Natural killer cell treated with Interleukin-12 subunit alpha and Interleukin-12 subunit beta and Interleukin-15 and Interleukin-18, amount 100 ng/mL, for 72 hours (primary cell): ENCODE data around the gene CDHR3. TPM values are rescaled to one million over a fixed set of nuclear protein-coding genes. Genes with fewer than 3 reads are reported as not detected.

ENCODE experiments used
- ATAC-seq, 2 donors: fragments of 150-1000 bp; cut with Tn5 transposase in 1 of 2; sonication (Bioruptor Pico), chemical (Tn5 transposase) in 1 of 2; 2 replicates each; pipeline ENCODE4 v1.10.0; 2021
- DNase-seq: peaks from one replicate; pipeline ENCODE4 v3.0.0; 2022; ENCODE audit warnings: low spot score
- H3K27ac Mint-ChIP-seq, 2 donors: 1 replicate in 1 of 2; 2 replicates in 1 of 2; pipeline ENCODE4 v1.8.0; 2022; ENCODE audit warnings: mixed read lengths in 2 of 2, mild to moderate bottlenecking in 1 of 2, moderate library complexity in 1 of 2
- H3K27me3 Mint-ChIP-seq, 2 donors: 1 replicate in 1 of 2; 2 replicates in 1 of 2; pipeline ENCODE4 v1.8.0; 2022; ENCODE audit warnings: mixed read lengths in 2 of 2
- H3K36me3 Mint-ChIP-seq: one replicate; pipeline ENCODE4 v1.8.0; 2022; ENCODE audit warnings: mixed read lengths
- H3K4me1 Mint-ChIP-seq, 2 donors: 1 replicate in 1 of 2; 2 replicates in 1 of 2; pipeline ENCODE4 v1.8.0; 2022; ENCODE audit warnings: low read depth in 2 of 2, mixed read lengths in 2 of 2, mild to moderate bottlenecking in 1 of 2
- H3K4me3 Mint-ChIP-seq: one replicate; pipeline ENCODE4 v1.8.0; 2022; ENCODE audit warnings: mixed read lengths
- H3K9me3 Mint-ChIP-seq: 2 replicates; pipeline ENCODE4 v1.8.0; 2022; ENCODE audit warnings: mixed read lengths
- total RNA-seq, 2 donors: library from RNA; stranded (reverse); gene quantifications; one replicate each; pipeline ENCODE4 v1.2.3, GENCODE V29; 2022

Gene CDHR3
- total RNA-seq, 2 donors from 2014 or later = not detected

- Mint-ChIP-seq H3K9me3 (no peaks in the 10 kb centered on the region), H3K27ac (no peak overlapping the region), H3K4me1 (peaks cover 28 to 29% of the 10 kb centered on the region in 2 donors), H3K27me3 (peaks cover 19 to 23% of the 10 kb centered on the region in 2 donors), H3K36me3 (no peaks in the 10 kb centered on the region), H3K4me3 (no peak overlapping the region)
- DNase-seq (no peak), ATAC-seq (no peak)
Measured at GRCh38 chr7:106067678-106068077, 104.6 kb downstream of the CDHR3 start.

- no peak for ATAC-seq
Measured at GRCh38 chr7:106068538-106068961, 105.5 kb downstream of the CDHR3 start.

GRCh38 chr7:106068986-106069385, 105.9 kb downstream of the CDHR3 start:
- DNase-seq (no peak), ATAC-seq (no peak)
- Mint-ChIP-seq H3K36me3 (no peaks in the 10 kb centered on the region), H3K27ac (no peak overlapping the region), H3K4me1 (peaks cover 27 to 33% of the 10 kb centered on the region in 2 donors), H3K9me3 (no peaks in the 10 kb centered on the region), H3K27me3 (peaks cover 19 to 23% of the 10 kb centered on the region in 2 donors), H3K4me3 (no peak overlapping the region)

More at GRCh38 chr7:106068538-106068961, 105.5 kb downstream of the CDHR3 start:
- no peak for DNase-seq
- H3K9me3 Mint-ChIP-seq = no peaks in the 10 kb centered on the region
- no peak overlapping the region for H3K4me3 Mint-ChIP-seq
- peaks cover 15 to 23% of the 10 kb centered on the region in 2 donors for H3K27me3 Mint-ChIP-seq
- peaks cover 24 to 29% of the 10 kb centered on the region in 2 donors for H3K4me1 Mint-ChIP-seq
- H3K27ac Mint-ChIP-seq = no peak overlapping the region
- H3K36me3 Mint-ChIP-seq = no peaks in the 10 kb centered on the region

- Mint-ChIP-seq H3K4me3 (no peak overlapping the region), H3K27ac (no peak overlapping the region), H3K36me3 (no peaks in the 10 kb centered on the region), H3K27me3 (peaks cover 20 to 23% of the 10 kb centered on the region in 2 donors), H3K4me1 (peaks cover 31 to 34% of the 10 kb centered on the region in 2 donors), H3K9me3 (no peaks in the 10 kb centered on the region)
- DNase-seq = no peak
- no peak for ATAC-seq
Measured at GRCh38 chr7:106069471-106070200, 106.6 kb downstream of the CDHR3 start.

- DNase-seq (no peak), ATAC-seq (no peak)
- Mint-ChIP-seq H3K9me3 (no peaks in the 10 kb centered on the region), H3K36me3 (no peaks in the 10 kb centered on the region), H3K27me3 (peaks cover 20 to 23% of the 10 kb centered on the region in 2 donors), H3K4me3 (no peak overlapping the region), H3K4me1 (peaks cover 32 to 34% of the 10 kb centered on the region in 2 donors), H3K27ac (no peak overlapping the region)
Measured at GRCh38 chr7:106070201-106070551, 107.1 kb downstream of the CDHR3 start.

GRCh38 chr7:106070567-106071254, 107.6 kb downstream of the CDHR3 start:
- Mint-ChIP-seq H3K4me1 (peaks cover 32 to 34% of the 10 kb centered on the region in 2 donors), H3K9me3 (no peaks in the 10 kb centered on the region), H3K27ac (peak overlapping the region; percentile 80 to 87), H3K4me3 (peak overlapping the region; percentile 82), H3K27me3 (peaks cover 20 to 23% of the 10 kb centered on the region in 2 donors), H3K36me3 (no peaks in the 10 kb centered on the region)
- ATAC-seq = no peak
- DNase-seq = no peak

- peak; percentile 78 for DNase-seq
- peak; percentile 97 to 99 for ATAC-seq
- Mint-ChIP-seq H3K27me3 (peaks cover 22 to 28% of the 10 kb centered on the region in 2 donors), H3K4me3 (peak overlapping the region; percentile 82), H3K27ac (peak overlapping the region; percentile 80 to 87), H3K4me1 (peaks cover 32 to 34% of the 10 kb centered on the region in 2 donors), H3K9me3 (no peaks in the 10 kb centered on the region), H3K36me3 (no peaks in the 10 kb centered on the region)
Measured at GRCh38 chr7:106071356-106071998, 108.4 kb downstream of the CDHR3 start.

GRCh38 chr7:106071999-106072714, 109.1 kb downstream of the CDHR3 start:
- DNase-seq = no peak
- Mint-ChIP-seq H3K9me3 (no peaks in the 10 kb centered on the region), H3K4me1 (peaks cover 32 to 34% of the 10 kb centered on the region in 2 donors), H3K4me3 (peak overlapping the region; percentile 82), H3K36me3 (no peaks in the 10 kb centered on the region), H3K27ac (peak overlapping the region; percentile 80 to 87), H3K27me3 (peaks cover 23 to 28% of the 10 kb centered on the region in 2 donors)
- ATAC-seq = peak in 1 of 2 donors; percentile 3

- Mint-ChIP-seq H3K27me3 (peaks cover 23 to 25% of the 10 kb centered on the region in 2 donors), H3K9me3 (no peaks in the 10 kb centered on the region), H3K27ac (peak overlapping the region; percentile 80 to 87), H3K36me3 (no peaks in the 10 kb centered on the region), H3K4me3 (peak overlapping the region; percentile 82), H3K4me1 (peaks cover 32 to 34% of the 10 kb centered on the region in 2 donors)
- ATAC-seq = no peak
- no peak for DNase-seq
Measured at GRCh38 chr7:106072715-106073091, 109.6 kb downstream of the CDHR3 start.

- Mint-ChIP-seq H3K4me1 (peaks cover 32 to 34% of the 10 kb centered on the region in 2 donors), H3K9me3 (no peaks in the 10 kb centered on the region), H3K27ac (peak overlapping the region; percentile 27 to 47), H3K4me3 (no peak overlapping the region), H3K27me3 (peaks cover 19% of the 10 kb centered on the region in 2 donors), H3K36me3 (no peaks in the 10 kb centered on the region)
- ATAC-seq (no peak), DNase-seq (no peak)
Measured at GRCh38 chr7:106073701-106074100, 110.6 kb downstream of the CDHR3 start.

- Mint-ChIP-seq H3K36me3 (no peaks in the 10 kb centered on the region), H3K4me3 (no peak overlapping the region), H3K9me3 (no peaks in the 10 kb centered on the region), H3K27me3 (peaks cover 19 to 21% of the 10 kb centered on the region in 2 donors), H3K4me1 (peaks cover 31% of the 10 kb centered on the region in 2 donors), H3K27ac (peak overlapping the region in 1 of 2 donors; percentile 27)
- ATAC-seq = no peak
- no peak for DNase-seq
Measured at GRCh38 chr7:106074257-106074656, 111.2 kb downstream of the CDHR3 start.

- H3K36me3 Mint-ChIP-seq = no peaks in the 10 kb centered on the region
- DNase-seq = no peak
- H3K27ac Mint-ChIP-seq = no peak overlapping the region
- peaks cover 18 to 23% of the 10 kb centered on the region in 2 donors for H3K27me3 Mint-ChIP-seq
- peaks cover 22% of the 10 kb centered on the region in 2 donors for H3K4me1 Mint-ChIP-seq
- no peaks in the 10 kb centered on the region for H3K9me3 Mint-ChIP-seq
- H3K4me3 Mint-ChIP-seq = no peak overlapping the region
- ATAC-seq = no peak
Measured at GRCh38 chr7:106075937-106076336, 112.9 kb downstream of the CDHR3 start.

- ATAC-seq (no peak), DNase-seq (no peak)
- Mint-ChIP-seq H3K36me3 (no peaks in the 10 kb centered on the region), H3K27me3 (peaks cover 18 to 24% of the 10 kb centered on the region in 2 donors), H3K4me1 (peaks cover 17 to 18% of the 10 kb centered on the region in 2 donors), H3K27ac (no peak overlapping the region), H3K4me3 (no peak overlapping the region), H3K9me3 (no peaks in the 10 kb centered on the region)
Measured at GRCh38 chr7:106076537-106076936, 113.5 kb downstream of the CDHR3 start.
